ENCODE results near the gene ACSL6.
A peak's percentile ranks its signal among the peaks of the same experiment; 100 is the strongest.

ACSL6 gene

GRCh38 chr5:132044207-132044606, 32.7 kb upstream of the ACSL6 start:
- DNase-seq: no peak

GRCh38 chr5:132037353-132037752, 25.9 kb upstream of the ACSL6 start:
- DNase-seq: no peak

GRCh38 chr5:132033122-132033521, 21.7 kb upstream of the ACSL6 start:
- DNase-seq: no peak

- no peak for DNase-seq
Measured at GRCh38 chr5:132032196-132032595, 20.7 kb upstream of the ACSL6 start.

- DNase-seq: no peak
Measured at GRCh38 chr5:132030610-132031009, 19.2 kb upstream of the ACSL6 start.

- DNase-seq: no peak
Measured at GRCh38 chr5:132029609-132030330, 18.3 kb upstream of the ACSL6 start.

GRCh38 chr5:132027027-132027426, 15.6 kb upstream of the ACSL6 start:
- DNase-seq: no peak

- no peak for DNase-seq
Measured at GRCh38 chr5:132026516-132027008, 15.1 kb upstream of the ACSL6 start.

- no peak for DNase-seq
Measured at GRCh38 chr5:132025403-132025971, 14.0 kb upstream of the ACSL6 start.

- DNase-seq: no peak
Measured at GRCh38 chr5:132024789-132025402, 13.4 kb upstream of the ACSL6 start.

GRCh38 chr5:132024117-132024435, 12.6 kb upstream of the ACSL6 start:
- no peak for DNase-seq

GRCh38 chr5:132023258-132024116, 12.0 kb upstream of the ACSL6 start:
- DNase-seq: no peak

- peak; percentile 37 for DNase-seq
Measured at GRCh38 chr5:132022737-132023136, 11.3 kb upstream of the ACSL6 start.

GRCh38 chr5:132021654-132022053, 10.2 kb upstream of the ACSL6 start:
- DNase-seq: no peak

GRCh38 chr5:132020568-132021339, 9.3 kb upstream of the ACSL6 start:
- DNase-seq: no peak

- DNase-seq: peak; percentile 76
Measured at GRCh38 chr5:132019857-132020555, 8.5 kb upstream of the ACSL6 start.

GRCh38 chr5:132019337-132019736, 7.9 kb upstream of the ACSL6 start:
- DNase-seq: no peak

GRCh38 chr5:132017738-132018625, 6.5 kb upstream of the ACSL6 start:
- DNase-seq: no peak

GRCh38 chr5:132017316-132017715, 5.9 kb upstream of the ACSL6 start:
- DNase-seq: no peak

- DNase-seq: no peak
Measured at GRCh38 chr5:132016721-132017250, 5.3 kb upstream of the ACSL6 start.

GRCh38 chr5:132013711-132014110, 2.3 kb upstream of the ACSL6 start:
- peak; percentile 6 for DNase-seq

Data from activated naive CD4-positive, alpha-beta T cell treated with anti-CD3 and anti-CD28 coated beads, Interleukin-2, amount 50 U/mL, for 16 hours (primary cell).